Sigmoid colon (tissue), 4 donors: ENCODE measurements around the gene FAM241A.

ENCODE experiments used
- EP300 ChIP-seq, 4 donors: sonication (generic); formaldehyde crosslinking; IDR thresholded peaks; one replicate each; pipeline ENCODE4 v1.6.1; 2017; ENCODE audit warnings: antibody characterized with exemption in 4 of 4
- POLR2A ChIP-seq, 2 donors: fragments of 450-650 bp; IDR thresholded peaks; one replicate each; pipeline ENCODE4 v1.6.1; 2016; ENCODE audit warnings: antibody characterized with exemption in 2 of 2, mild to moderate bottlenecking in 2 of 2, moderate library complexity in 2 of 2
- POLR2AphosphoS5 ChIP-seq, 4 donors: sonication (generic); formaldehyde crosslinking; IDR thresholded peaks; one replicate each; pipeline ENCODE4 v1.6.1; 2017; ENCODE audit warnings: antibody characterized with exemption in 4 of 4
- TF ChIP-seq, protein P1 (sequence below), 4 experiments: fragments of 450-650 bp in 3 of 4; fragments of 200-600 bp in 1 of 4; IDR thresholded peaks; one replicate each; pipeline ENCODE4 v1.5.1; 2016 to 2019; ENCODE audit warnings: antibody characterized with exemption in 4 of 4, mild to moderate bottlenecking in 3 of 4, moderate library complexity in 2 of 4

DNA sequence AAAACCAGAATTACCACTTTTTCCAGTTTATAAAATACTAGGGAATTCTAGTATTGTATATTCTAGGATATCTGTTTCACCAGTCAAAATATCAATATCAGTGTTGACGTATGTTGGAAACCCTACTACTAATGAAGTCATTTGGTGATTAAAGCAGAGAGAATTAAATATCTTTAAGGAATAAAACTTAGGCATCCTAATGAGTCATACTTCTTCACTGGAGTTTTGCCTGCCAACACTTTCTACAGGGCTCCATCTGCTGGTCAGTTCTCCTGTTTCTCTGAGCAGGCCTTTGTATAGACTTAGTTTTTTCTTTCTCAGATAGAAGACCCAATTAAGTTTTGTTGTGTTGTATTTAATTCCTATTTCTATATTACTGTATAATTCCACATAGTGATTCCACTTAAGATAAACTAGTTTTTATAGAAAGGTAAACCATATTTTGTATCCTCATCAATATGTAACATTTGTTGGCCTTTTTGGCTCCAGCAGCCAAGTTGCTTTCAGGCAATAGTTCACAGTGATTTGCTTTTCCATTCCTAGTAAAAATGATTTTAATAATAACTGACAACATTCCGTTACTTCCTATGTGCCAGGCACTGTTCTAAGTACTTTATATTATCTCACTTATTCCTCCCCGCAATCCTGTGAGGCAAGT is 89.8 kb downstream of the FAM241A start:
- TF ChIP-seq EP300 (IDR thresholded peaks at IDR 0.05) (no peak), POLR2A (IDR thresholded peaks at IDR 0.05) (no peak), POLR2AphosphoS5 (IDR thresholded peaks at IDR 0.05) (peak in 1 of 4 donors; percentile 28)
- TF ChIP-seq, protein P1, sequence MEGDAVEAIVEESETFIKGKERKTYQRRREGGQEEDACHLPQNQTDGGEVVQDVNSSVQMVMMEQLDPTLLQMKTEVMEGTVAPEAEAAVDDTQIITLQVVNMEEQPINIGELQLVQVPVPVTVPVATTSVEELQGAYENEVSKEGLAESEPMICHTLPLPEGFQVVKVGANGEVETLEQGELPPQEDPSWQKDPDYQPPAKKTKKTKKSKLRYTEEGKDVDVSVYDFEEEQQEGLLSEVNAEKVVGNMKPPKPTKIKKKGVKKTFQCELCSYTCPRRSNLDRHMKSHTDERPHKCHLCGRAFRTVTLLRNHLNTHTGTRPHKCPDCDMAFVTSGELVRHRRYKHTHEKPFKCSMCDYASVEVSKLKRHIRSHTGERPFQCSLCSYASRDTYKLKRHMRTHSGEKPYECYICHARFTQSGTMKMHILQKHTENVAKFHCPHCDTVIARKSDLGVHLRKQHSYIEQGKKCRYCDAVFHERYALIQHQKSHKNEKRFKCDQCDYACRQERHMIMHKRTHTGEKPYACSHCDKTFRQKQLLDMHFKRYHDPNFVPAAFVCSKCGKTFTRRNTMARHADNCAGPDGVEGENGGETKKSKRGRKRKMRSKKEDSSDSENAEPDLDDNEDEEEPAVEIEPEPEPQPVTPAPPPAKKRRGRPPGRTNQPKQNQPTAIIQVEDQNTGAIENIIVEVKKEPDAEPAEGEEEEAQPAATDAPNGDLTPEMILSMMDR (IDR thresholded peaks at IDR 0.05): peak; percentile 55 to 73 (median 68)
